ENCODE results near the gene TESPA1. TPM values are rescaled to one million over a fixed set of nuclear protein-coding genes. Genes with fewer than 3 reads are reported as not detected.

The TESPA1 gene
- total and polyA plus RNA-seq, 9 of the 15 experiments (the other 6 are each of a cell fraction or from before 2014, with no cell fraction given) = 0.72 to 7.1 (median 2.4) TPM

DNA sequence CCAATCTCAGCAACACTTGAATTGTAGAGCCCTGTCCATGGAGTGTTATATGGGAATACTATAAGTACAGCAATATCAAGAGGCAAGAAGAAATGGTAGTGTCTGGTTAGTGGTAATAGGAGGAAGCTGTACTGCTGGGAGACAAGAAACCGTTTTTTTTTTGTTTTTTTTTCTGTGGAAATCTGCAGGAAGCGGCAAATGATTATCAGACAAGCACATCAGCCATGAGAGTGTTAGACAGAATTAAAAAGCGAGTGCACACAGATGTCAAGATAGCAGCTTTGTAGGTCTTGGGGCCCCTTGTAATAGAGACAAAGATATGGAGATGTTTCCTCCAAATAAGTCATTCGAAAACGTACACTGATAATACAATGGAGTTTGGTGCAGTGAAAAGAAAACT is 6.7 kb downstream of the TESPA1 start (continued):
- TF ChIP-seq, protein P1, sequence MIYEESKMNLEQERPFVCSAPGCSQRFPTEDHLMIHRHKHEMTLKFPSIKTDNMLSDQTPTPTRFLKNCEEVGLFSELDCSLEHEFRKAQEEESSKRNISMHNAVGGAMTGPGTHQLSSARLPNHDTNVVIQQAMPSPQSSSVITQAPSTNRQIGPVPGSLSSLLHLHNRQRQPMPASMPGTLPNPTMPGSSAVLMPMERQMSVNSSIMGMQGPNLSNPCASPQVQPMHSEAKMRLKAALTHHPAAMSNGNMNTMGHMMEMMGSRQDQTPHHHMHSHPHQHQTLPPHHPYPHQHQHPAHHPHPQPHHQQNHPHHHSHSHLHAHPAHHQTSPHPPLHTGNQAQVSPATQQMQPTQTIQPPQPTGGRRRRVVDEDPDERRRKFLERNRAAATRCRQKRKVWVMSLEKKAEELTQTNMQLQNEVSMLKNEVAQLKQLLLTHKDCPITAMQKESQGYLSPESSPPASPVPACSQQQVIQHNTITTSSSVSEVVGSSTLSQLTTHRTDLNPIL (CRISPR knock-in tag; IDR thresholded peaks at IDR 0.05) = no peak
- TF ChIP-seq RBM25 (IDR thresholded peaks at IDR 0.05; ENCODE audit: low read depth, low read length, severe bottlenecking) = no peak
- TF ChIP-seq AFF4 (CRISPR knock-in tag; IDR thresholded peaks at IDR 0.05) = no peak
- TF ChIP-seq ZNF76 (CRISPR knock-in tag; IDR thresholded peaks at IDR 0.05; ENCODE audit: borderline replicate concordance) = no peak
- TF ChIP-seq SRSF7 (optimal IDR thresholded peaks at IDR 0.05; ENCODE audit: low read depth, low read length) = no peak
- no peak for TF ChIP-seq PBX2 (CRISPR knock-in tag; IDR thresholded peaks at IDR 0.05; ENCODE audit: low read depth)
- TF ChIP-seq PBX2 (tag; conservative IDR thresholded peaks at IDR 0.05; ENCODE audit: low read depth) = no peak
- TF ChIP-seq TAL1 (IDR thresholded peaks at IDR 0.05) = 0 out of 2 replicates have a peak, but pooled peaks have one; percentile 18
- TF ChIP-seq CHD1 (IDR thresholded peaks at IDR 0.05; ENCODE audit: low read length) = no peak
- TF ChIP-seq, protein P2, sequence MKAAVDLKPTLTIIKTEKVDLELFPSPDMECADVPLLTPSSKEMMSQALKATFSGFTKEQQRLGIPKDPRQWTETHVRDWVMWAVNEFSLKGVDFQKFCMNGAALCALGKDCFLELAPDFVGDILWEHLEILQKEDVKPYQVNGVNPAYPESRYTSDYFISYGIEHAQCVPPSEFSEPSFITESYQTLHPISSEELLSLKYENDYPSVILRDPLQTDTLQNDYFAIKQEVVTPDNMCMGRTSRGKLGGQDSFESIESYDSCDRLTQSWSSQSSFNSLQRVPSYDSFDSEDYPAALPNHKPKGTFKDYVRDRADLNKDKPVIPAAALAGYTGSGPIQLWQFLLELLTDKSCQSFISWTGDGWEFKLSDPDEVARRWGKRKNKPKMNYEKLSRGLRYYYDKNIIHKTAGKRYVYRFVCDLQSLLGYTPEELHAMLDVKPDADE (conservative IDR thresholded peaks at IDR 0.05; ENCODE audit: control insufficient read depth, low read depth, low read length) = no peak
- 0 out of 2 replicates have a peak, but pooled peaks have one; percentile 24 for TF ChIP-seq NCOA1 (IDR thresholded peaks at IDR 0.05; ENCODE audit: low read depth)
- TF ChIP-seq ZNF639 (CRISPR knock-in tag; conservative IDR thresholded peaks at IDR 0.05 in 1 of 2, IDR thresholded peaks at IDR 0.05 in 1 of 2) = no peak
- no peak for TF ChIP-seq U2AF1 (optimal IDR thresholded peaks at IDR 0.05; ENCODE audit: low read depth, low read length)
- TF ChIP-seq, protein P3, sequence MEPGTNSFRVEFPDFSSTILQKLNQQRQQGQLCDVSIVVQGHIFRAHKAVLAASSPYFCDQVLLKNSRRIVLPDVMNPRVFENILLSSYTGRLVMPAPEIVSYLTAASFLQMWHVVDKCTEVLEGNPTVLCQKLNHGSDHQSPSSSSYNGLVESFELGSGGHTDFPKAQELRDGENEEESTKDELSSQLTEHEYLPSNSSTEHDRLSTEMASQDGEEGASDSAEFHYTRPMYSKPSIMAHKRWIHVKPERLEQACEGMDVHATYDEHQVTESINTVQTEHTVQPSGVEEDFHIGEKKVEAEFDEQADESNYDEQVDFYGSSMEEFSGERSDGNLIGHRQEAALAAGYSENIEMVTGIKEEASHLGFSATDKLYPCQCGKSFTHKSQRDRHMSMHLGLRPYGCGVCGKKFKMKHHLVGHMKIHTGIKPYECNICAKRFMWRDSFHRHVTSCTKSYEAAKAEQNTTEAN (CRISPR knock-in tag; IDR thresholded peaks at IDR 0.05) = no peak
- no peak for TF ChIP-seq HOXB6 (CRISPR knock-in tag; IDR thresholded peaks at IDR 0.05; ENCODE audit: borderline replicate concordance)
- peak; percentile 61 for TF ChIP-seq DPF2 (IDR thresholded peaks at IDR 0.05)
